Psoas muscle (tissue), 8 donors: ENCODE results near the gene BTNL8. TPM values are rescaled to one million over a fixed set of nuclear protein-coding genes. Genes with fewer than 3 reads are reported as not detected.
A peak's percentile ranks its signal among the peaks of the same experiment; 100 is the strongest.

ENCODE experiments used
- ATAC-seq, 4 donors: fragments of 200-7000 bp; cut with Tn5 transposase; one replicate each; pipeline ENCODE4 v1.9.1; 2020; ENCODE audit warnings: moderate library complexity in 3 of 4, mild to moderate bottlenecking in 2 of 4
- DNase-seq, 2 donors: peaks; one replicate each; pipeline ENCODE4 v3.0.0-alpha.2; 2020
- H3K27ac ChIP-seq: fragments of 200-600 bp; one replicate; pipeline ENCODE4 v1.8.0; 2022
- H3K27me3 ChIP-seq, 3 donors: fragments of 200-600 bp in 1 of 3; one replicate each; pipeline versions ENCODE4 v1.6.1 to v1.8.0; 2013 to 2022; ENCODE audit warnings: low read length in 2 of 3, mild to moderate bottlenecking in 2 of 3, moderate library complexity in 1 of 3; ENCODE audit not compliant: insufficient read depth in 3 of 3
- H3K36me3 ChIP-seq, 2 donors: fragments of 200-600 bp in 1 of 2; one replicate each; pipeline versions ENCODE4 v1.6.1 to v1.8.0; 2013 to 2022; ENCODE audit warnings: low read depth in 1 of 2, mild to moderate bottlenecking in 1 of 2, moderate library complexity in 1 of 2; ENCODE audit not compliant: insufficient read depth in 1 of 2
- H3K4me1 ChIP-seq: fragments of 200-600 bp; one replicate; pipeline ENCODE4 v1.8.0; 2022
- H3K4me3 ChIP-seq: fragments of 200-600 bp; one replicate; pipeline ENCODE4 v1.8.0; 2022; ENCODE audit warnings: mild to moderate bottlenecking
- H3K9me3 ChIP-seq: fragments of 200-600 bp; one replicate; pipeline ENCODE4 v1.8.0; 2022
- WGBS, 3 donors: extraction: QIAGEN DNeasy Blood & Tissue Kit; methylation state at CpG; one replicate each; pipeline versions ENCODE4 v1.1.6 to v1.1.7; 2013; 5-methylcytosine and 5-hydroxymethylcytosine counted together
- intact Hi-C, 2 donors: fragments of 100-400 bp; cut with DNase I; formaldehyde crosslinking; loops; one replicate each; pipeline versions ENCODE4 v1.11.0 to v1.14.2; 2022
- polyA plus RNA-seq, 3 donors: library from polyadenylated mRNA; stranded (reverse); fragments of 200-250 nt; gene quantifications; one replicate each; pipeline ENCODE4 v1.2.3, GENCODE V29; 2013
- total RNA-seq, 4 donors: library from RNA; stranded (reverse); fragmentation: NEBNext Ultra II Directional in 2 of 4; extraction: Animal tissue kit (Norgen Biotek cat#: 25700) in 2 of 4; gene quantifications; one replicate each; pipeline versions ENCODE4 v1.2.1 to v1.2.4, GENCODE V29; 2021 to 2023
- TF ChIP-seq, protein P1 (sequence below): fragments of 200-600 bp; IDR thresholded peaks from one replicate; pipeline ENCODE4 v1.8.0; 2022; ENCODE audit warnings: antibody characterized with exemption
- donor health status: healthy with polysubstance abuse.
- donor health status: DM: no; HTN: no; CAD: no; lungs with moderate emphysema.
- donor health status: Bipolar disorder and iron deficiency.
- donor health status: healthy.
- donor health status: DM: yes; HTN: yes; CAD: no.
- donor health status: DM: no; HTN: no; CAD: no.
- donor health status: DM: no; HTN: no; CAD: no.
- donor health status: DM: yes; HTN: yes; CAD: no.

Gene BTNL8
- total and polyA plus RNA-seq, 7 donors, result 0.09 to 0.46 (median 0.19) TPM; not detected in 2

DNA sequence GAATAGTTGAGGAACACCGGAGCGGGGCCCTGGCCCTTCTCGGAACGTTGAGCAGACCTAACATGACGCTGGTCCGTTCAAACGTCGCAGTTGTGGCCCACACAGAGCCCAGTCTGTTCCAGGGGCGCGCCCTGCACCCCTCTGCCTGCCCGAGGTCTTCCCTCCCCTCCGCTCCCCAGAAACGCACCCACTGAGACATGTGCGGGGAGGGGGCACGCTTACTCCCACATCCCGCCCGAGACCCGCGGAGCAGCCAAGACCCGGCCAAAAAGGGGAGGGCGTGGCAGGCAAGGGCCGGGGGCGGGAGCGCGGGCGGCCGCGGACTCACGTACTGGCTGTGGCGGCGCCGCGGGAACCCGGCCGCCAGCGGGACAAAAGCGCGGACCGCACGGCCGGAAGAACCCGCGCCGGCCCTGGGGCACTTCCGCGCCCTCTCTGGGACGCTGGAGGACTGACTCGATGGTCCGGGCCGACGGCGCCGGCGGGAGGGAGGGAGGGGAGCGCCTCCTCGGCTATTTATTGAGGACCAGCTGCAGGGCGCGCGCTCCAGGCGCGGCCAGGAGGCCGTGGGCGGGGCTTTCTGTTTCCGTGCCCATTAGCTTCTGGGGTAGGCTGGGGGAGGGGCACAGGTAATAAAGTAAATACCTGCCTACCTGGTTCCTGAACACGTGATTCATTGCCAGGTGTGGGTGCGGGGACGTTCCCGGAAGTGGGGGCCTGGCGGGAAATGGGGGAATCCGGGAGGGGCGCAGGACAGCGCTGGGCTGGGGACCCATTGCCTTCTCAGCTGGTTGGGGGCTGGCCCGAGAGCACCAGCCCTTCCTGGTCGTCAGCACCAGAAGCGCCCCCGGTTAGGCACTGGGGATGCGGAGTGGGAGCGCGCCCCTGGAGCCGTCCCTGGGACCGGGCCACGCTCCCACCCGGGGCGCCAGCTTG is 37.8 kb upstream of the BTNL8 start, which contains the start of gene ZFP62:
ZFP62 (minus strand) TSS at position 390 of the 936 bp plus-strand sequence; CDS start at position 333, 57 bp downstream.
- no peaks in the 10 kb centered on the region for H3K9me3 ChIP-seq
- WGBS, 3 donors, result 1% methylated on average over 60 to 84 of the region's 84 CpGs
- intact Hi-C loops, result loop anchor here (5.0 to 10.0 kb wide), 4 partner anchors 44 to 294 kb away; partner anchors contain the start of gene MGAT1 (in 1 of the 2)

DNA sequence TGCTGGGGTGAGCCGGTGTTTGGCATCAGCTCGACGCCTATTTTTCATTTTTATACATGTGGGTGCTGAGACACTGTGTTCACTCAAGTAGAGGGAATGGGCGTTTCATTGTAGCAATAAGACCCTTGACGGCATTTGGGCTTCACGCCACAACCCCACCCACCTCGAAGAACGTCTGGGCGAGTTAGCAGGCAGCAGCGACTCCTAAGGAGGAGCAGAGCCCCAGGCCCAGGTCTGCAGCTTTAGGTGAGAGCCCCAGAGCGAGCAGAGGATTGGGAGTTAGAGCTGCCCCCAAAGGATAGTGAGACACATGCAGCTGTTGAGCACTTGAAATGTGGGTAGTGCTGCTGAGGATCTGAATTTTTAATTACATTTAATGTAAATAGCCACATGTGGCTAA is 36.3 kb upstream of the BTNL8 start:
- Histone ChIP-seq H3K27me3 (peaks cover 0 to 6% (median 0%) of the 10 kb centered on the region in 3 donors), H3K9me3 (no peaks in the 10 kb centered on the region), H3K4me3 (no peak overlapping the region), H3K27ac (no peak overlapping the region), H3K36me3 (peaks cover 0 to 11% of the 10 kb centered on the region in 2 donors), H3K4me1 (peaks cover 12% of the 10 kb centered on the region)
- WGBS, 3 donors, result 49 to 63% (median 62%) methylated on average over 11 of the region's 11 CpGs
- DNase-seq (no peak), ATAC-seq (no peak)
- intact Hi-C loops, result loop anchor here (5.0 to 10.0 kb wide), 4 partner anchors 45 to 292 kb away; partner anchors contain the start of gene MGAT1 (in 1 of the 2)
- TF ChIP-seq, protein P1, sequence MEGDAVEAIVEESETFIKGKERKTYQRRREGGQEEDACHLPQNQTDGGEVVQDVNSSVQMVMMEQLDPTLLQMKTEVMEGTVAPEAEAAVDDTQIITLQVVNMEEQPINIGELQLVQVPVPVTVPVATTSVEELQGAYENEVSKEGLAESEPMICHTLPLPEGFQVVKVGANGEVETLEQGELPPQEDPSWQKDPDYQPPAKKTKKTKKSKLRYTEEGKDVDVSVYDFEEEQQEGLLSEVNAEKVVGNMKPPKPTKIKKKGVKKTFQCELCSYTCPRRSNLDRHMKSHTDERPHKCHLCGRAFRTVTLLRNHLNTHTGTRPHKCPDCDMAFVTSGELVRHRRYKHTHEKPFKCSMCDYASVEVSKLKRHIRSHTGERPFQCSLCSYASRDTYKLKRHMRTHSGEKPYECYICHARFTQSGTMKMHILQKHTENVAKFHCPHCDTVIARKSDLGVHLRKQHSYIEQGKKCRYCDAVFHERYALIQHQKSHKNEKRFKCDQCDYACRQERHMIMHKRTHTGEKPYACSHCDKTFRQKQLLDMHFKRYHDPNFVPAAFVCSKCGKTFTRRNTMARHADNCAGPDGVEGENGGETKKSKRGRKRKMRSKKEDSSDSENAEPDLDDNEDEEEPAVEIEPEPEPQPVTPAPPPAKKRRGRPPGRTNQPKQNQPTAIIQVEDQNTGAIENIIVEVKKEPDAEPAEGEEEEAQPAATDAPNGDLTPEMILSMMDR, result no peak

More for the DNA sequence above, 37.8 kb upstream of the BTNL8 start, which contains the start of gene ZFP62:
- peak; percentile 94 to 95 for DNase-seq
- TF ChIP-seq, protein P1, result no peak
- Histone ChIP-seq H3K4me3 (peak within 1 kb of the TSS; percentile 77), H3K27me3 (peaks cover 0 to under 1% (median 0%) of the 10 kb centered on the region in 3 donors), H3K36me3 (peaks cover 0 to 15% of the 10 kb centered on the region in 2 donors), H3K27ac (peak within 1 kb of the TSS; percentile 83), H3K4me1 (peaks cover 12% of the 10 kb centered on the region)
- peak; percentile 98 to 99 (median 98) for ATAC-seq

DNA sequence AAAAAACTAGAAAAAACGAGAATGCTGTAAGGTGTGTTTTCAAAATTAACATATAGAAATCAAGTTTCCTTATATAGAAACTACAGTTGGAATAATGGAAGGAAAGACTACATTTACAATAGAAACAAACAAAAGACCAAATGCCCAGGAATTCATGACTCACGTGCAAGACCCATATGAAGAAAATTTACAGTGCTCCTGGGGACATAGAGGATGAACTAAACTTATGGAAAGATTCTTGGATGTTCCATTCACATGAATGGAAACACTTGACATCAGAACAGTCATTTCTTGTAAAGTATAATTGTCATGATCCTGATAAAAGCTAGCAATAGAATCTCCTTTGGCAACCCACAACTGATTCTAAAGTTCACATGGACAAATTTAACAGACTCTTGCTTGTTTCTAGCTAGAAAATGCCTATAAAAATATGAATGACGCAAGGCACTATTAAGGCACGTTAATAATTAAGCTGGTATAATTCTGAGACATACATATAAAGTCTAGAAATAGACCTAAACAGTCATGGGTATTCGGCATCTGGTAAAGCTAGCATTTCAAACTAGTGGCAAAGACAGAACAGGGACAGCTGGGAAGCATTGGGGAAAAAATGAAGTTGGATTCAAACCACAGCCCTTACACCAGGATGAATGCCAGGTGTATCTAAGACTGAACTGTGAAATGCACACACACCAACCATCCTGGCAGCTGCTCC is 32.8 kb upstream of the BTNL8 start:
- ATAC-seq, result no peak

DNA sequence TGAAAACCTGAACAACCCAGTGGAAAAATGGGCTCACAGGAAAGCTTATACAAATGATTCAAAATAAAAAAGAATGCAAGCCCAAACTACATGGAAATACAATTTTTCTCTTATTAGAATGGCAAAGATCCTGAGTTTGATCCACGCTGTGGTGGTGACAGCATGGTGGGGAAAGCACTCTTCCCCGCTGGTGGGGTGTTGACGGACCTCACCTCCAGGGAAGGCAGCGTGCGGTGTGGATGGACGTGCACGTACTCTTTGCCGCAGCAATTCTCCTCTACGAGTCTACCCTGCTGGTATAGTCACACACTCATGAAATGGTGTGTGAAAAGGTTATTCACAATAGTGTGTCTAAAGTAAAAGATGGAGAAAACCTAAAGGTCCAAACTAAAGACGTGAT is 32.0 kb upstream of the BTNL8 start:
- ATAC-seq (no peak), DNase-seq (no peak)
- Histone ChIP-seq H3K9me3 (no peaks in the 10 kb centered on the region), H3K4me3 (no peak overlapping the region), H3K27ac (no peak overlapping the region), H3K27me3 (peaks cover 0 to 6% (median 0%) of the 10 kb centered on the region in 3 donors), H3K4me1 (no peaks in the 10 kb centered on the region), H3K36me3 (no peaks in the 10 kb centered on the region)
- TF ChIP-seq, protein P1, result no peak
- 76 to 85% (median 83%) methylated on average over 10 of the region's 10 CpGs for WGBS, 3 donors
- intact Hi-C loops, result loop anchor here (5.0 to 10.0 kb wide), 2 partner anchors 35 to 288 kb away; no protein-coding TSS in a partner anchor

More for the DNA sequence above, 32.8 kb upstream of the BTNL8 start:
- Histone ChIP-seq H3K27me3 (peaks cover 0 to 6% (median 0%) of the 10 kb centered on the region in 3 donors), H3K4me3 (no peak overlapping the region), H3K36me3 (no peaks in the 10 kb centered on the region), H3K4me1 (no peaks in the 10 kb centered on the region), H3K27ac (no peak overlapping the region), H3K9me3 (no peaks in the 10 kb centered on the region)
- DNase-seq, result no peak
- TF ChIP-seq, protein P1, result no peak
- WGBS, 3 donors, result 42 to 56% (median 47%) methylated on average over 5 of the region's 5 CpGs
- intact Hi-C loops, result loop anchor here (5.0 to 10.0 kb wide), 2 partner anchors 34 to 289 kb away; no protein-coding TSS in a partner anchor
